Urinary bladder (tissue), 4 donors: Measurements from ENCODE around the gene MDGA2. TPM values are rescaled to one million over a fixed set of nuclear protein-coding genes. Genes with fewer than 3 reads are reported as not detected.
"Not testable (repeated sequence)": the region's sequence is repeated elsewhere in the genome, so short reads cannot be mapped to it uniquely, and the experiment has no call there.

ENCODE experiments used
- DNase-seq: peaks from one replicate; pipeline ENCODE4 v3.0.0-alpha.2; 2015; ENCODE audit errors: extremely low spot score
- H3K27ac ChIP-seq: one replicate; pipeline ENCODE4 v1.5.1; 2013; ENCODE audit warnings: low read depth, mild to moderate bottlenecking, moderate library complexity
- H3K36me3 ChIP-seq: one replicate; pipeline ENCODE4 v1.6.1; 2013; ENCODE audit warnings: mild to moderate bottlenecking, moderate library complexity; ENCODE audit not compliant: insufficient read depth
- H3K4me1 ChIP-seq: one replicate; pipeline ENCODE4 v1.6.1; 2013; ENCODE audit warnings: mild to moderate bottlenecking, moderate library complexity; ENCODE audit not compliant: insufficient read depth
- H3K4me3 ChIP-seq: one replicate; pipeline ENCODE4 v1.5.1; 2013; ENCODE audit warnings: low read depth, low read length
- WGBS: extraction: QIAGEN DNeasy Blood & Tissue Kit; methylation state at CpG from one replicate; pipeline ENCODE4 v1.1.7; 2013; 5-methylcytosine and 5-hydroxymethylcytosine counted together
- polyA plus RNA-seq: library from polyadenylated mRNA; stranded (reverse); fragments of 200-250 nt; gene quantifications from one replicate; pipeline ENCODE4 v1.2.3, GENCODE V29; 2013
- total RNA-seq: library from RNA; depleted of rRNA; stranded (reverse); fragments of >200 nt; gene quantifications from one replicate; pipeline ENCODE4 v1.2.3, GENCODE V29; 2014
- donor health status: healthy with polysubstance abuse.
- donor health status: healthy.

MDGA2 gene
- total and polyA plus RNA-seq, 2 donors: 0.15 to 6.1 TPM

DNA sequence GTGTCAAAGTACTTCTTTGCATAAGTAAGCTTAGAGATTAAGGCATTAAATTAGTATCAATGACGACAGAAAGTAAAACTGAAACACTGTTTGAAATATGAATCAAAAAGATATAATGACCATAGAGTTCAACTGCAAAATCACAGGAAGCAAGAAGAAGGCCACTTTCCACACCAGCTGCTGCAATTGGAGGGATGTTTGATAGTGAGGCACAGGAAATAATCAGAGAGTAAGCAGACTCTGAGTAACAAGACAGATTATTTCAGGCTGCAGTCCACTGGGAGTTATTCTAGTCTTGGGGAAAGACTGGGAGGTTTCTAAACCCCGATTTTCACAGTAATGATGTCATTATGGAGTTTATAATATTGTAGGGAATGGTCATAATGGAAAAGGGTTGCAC lies 12.9 kb downstream of the MDGA2 start:
- WGBS: 69% methylated on average over 2 of the region's 2 CpGs
- no peak for DNase-seq
- no peaks in the 10 kb centered on the region for H3K4me1 ChIP-seq
- H3K4me3 ChIP-seq: no peak overlapping the region
- no peak overlapping the region for H3K27ac ChIP-seq
- no peaks in the 10 kb centered on the region for H3K36me3 ChIP-seq

DNA sequence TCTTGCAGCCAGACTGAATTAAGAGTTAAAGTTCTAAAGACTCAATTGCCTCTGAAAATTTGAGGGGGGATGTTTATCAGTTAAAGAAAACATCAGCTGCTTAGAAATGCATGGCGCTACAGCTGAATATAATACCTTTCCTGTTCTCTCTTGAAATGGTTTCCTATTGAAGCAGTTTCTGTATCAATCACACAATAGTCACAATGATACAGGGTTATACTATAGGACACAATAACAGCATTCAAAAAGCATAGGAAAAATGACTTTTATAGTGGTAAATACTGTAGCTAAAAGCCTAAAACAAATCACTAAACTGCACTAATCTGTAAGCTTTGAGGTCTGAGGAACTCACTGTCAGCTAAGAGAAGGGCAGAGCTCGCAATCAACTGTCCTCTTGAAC lies 15.2 kb downstream of the MDGA2 start:
- 78% methylated on average over 2 of the region's 2 CpGs for WGBS
- DNase-seq: no peak
- Histone ChIP-seq H3K4me1 (no peaks in the 10 kb centered on the region), H3K4me3 (no peak overlapping the region), H3K36me3 (no peaks in the 10 kb centered on the region), H3K27ac (no peak overlapping the region)

GRCh38 chr14:47658041-47658440 lies 17.4 kb downstream of the MDGA2 start:
- no peak overlapping the region for H3K27ac ChIP-seq
- H3K4me3 ChIP-seq: no peak overlapping the region
- no peaks in the 10 kb centered on the region for H3K4me1 ChIP-seq
- whole genome bisulfite sequencing: 90% methylated on average over 1 of the region's 1 CpG
- no peaks in the 10 kb centered on the region for H3K36me3 ChIP-seq
- DNase-seq: no peak

DNA sequence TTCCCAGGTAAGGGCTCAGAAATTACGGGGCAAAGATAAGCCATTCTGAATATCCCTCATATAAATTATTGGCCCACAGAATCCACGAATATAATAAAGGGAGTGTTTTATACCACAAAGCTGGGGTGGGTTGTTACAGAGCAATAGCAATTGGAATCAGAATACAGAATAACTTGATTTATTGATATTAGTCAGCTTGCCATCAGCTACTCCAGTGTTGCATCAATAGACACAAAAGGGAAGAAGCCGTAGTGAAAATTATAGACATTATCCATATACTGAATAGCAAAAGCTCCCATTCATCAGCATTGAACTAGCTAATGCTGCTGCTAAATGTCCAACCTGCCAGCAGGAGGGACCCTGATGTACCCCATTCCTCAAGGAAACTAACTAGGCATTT lies 18.3 kb downstream of the MDGA2 start:
- Histone ChIP-seq H3K4me1 (no peaks in the 10 kb centered on the region), H3K27ac (no peak overlapping the region), H3K4me3 (no peak overlapping the region), H3K36me3 (no peaks in the 10 kb centered on the region)
- WGBS: 85% methylated on average over 3 of the region's 3 CpGs
- DNase-seq: no peak

- DNase-seq: no peak
- H3K4me3 ChIP-seq: no peak overlapping the region
- H3K4me1 ChIP-seq: no peaks in the 10 kb centered on the region
- H3K36me3 ChIP-seq: no peaks in the 10 kb centered on the region
- 89% methylated on average over 5 of the region's 5 CpGs for WGBS
- H3K27ac ChIP-seq: no peak overlapping the region
Measured at GRCh38 chr14:47651337-47651736, 24.1 kb downstream of the MDGA2 start.

GRCh38 chr14:47637753-47638152 lies 37.7 kb downstream of the MDGA2 start:
- 85% methylated on average over 3 of the region's 3 CpGs for WGBS
- Histone ChIP-seq H3K27ac (no peak overlapping the region), H3K36me3 (no peaks in the 10 kb centered on the region), H3K4me3 (no peak overlapping the region), H3K4me1 (no peaks in the 10 kb centered on the region)
- no peak for DNase-seq

DNA sequence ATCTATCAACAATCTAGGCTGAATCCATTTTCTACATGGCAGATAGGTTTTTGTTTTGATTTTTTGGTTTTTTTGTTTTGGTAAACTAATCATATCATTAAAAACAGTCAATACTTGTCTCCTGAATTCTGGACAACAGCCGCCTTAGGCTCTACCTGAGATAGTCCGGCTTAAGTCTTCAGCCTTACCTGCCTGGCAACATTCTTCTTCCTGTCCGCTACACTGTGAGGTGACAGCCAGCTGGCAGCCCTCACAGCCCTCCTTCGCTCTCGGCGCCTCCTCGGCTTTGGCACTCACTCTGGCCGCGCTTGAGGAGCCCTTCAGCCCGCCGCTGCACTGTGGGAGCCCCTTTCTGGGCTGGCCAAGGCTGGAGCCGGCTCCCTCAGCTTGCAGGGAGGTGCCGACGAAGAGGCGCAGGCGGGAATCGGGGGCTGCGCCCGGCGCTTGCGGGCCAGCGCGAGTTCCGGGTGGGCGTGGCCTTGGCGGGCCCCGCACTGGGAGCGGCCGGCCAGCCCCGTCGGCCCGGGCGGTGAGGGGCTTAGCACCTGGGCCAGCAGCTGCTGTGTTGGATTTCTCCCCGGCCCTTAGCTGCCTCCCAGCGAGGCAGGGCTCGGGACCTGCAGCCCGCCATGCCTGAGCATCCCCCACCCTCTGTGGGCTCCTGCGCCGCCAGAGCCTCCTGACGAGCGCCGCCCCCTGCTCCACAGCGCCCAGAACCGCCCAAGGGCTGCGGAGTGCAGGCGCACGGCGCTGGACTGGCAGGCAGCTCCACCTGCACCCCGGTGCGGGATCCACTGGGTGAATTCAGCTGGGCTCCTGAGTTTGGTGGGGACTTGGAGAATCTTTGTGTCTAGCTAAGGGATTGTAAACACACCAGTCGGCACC lies 49.0 kb downstream of the MDGA2 start:
- no peak overlapping the region for H3K27ac ChIP-seq
- no peak overlapping the region for H3K4me3 ChIP-seq
- no peak for DNase-seq
- WGBS: 97% methylated on average over 51 of the region's 51 CpGs
- H3K36me3 ChIP-seq: no peaks in the 10 kb centered on the region
- no peaks in the 10 kb centered on the region for H3K4me1 ChIP-seq

DNA sequence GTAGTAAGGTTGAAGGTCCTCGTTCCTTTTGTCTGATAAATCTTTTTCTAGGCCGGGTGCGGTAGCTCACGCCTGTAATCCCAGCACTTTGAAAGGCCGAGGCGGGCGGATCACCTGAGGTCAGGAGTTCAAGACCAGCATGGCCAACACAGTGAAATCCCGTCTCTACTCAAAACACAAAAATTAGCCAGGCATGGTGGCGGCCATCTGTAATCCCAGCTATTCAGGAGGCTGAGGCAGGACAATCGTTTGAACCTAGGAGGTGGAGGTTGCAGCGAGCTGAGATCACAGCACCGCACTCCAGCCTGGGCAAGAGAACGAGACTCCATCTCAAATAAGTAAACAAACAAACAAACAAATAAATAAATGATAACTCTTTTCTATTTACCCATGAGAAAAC lies 51.3 kb downstream of the MDGA2 start:
- not testable (repeated sequence) for H3K4me3 ChIP-seq, DNase-seq
- WGBS: 93% methylated on average over 13 of the region's 13 CpGs

GRCh38 chr14:47619392-47619791 lies 56.0 kb downstream of the MDGA2 start:
- no peak for DNase-seq
- Histone ChIP-seq H3K4me3 (no peak overlapping the region), H3K27ac (no peak overlapping the region), H3K36me3 (no peaks in the 10 kb centered on the region), H3K4me1 (no peaks in the 10 kb centered on the region)
- 77% methylated on average over 3 of the region's 3 CpGs for WGBS

More for the DNA sequence above, 51.3 kb downstream of the MDGA2 start:
- not testable (repeated sequence) for H3K36me3 ChIP-seq, H3K27ac ChIP-seq, H3K4me1 ChIP-seq

GRCh38 chr14:47606566-47606965 lies 68.8 kb downstream of the MDGA2 start:
- Histone ChIP-seq H3K36me3 (no peaks in the 10 kb centered on the region), H3K27ac (no peak overlapping the region), H3K4me1 (no peaks in the 10 kb centered on the region), H3K4me3 (no peak overlapping the region)
- DNase-seq: no peak
- 92% methylated on average over 3 of the region's 3 CpGs for WGBS

DNA sequence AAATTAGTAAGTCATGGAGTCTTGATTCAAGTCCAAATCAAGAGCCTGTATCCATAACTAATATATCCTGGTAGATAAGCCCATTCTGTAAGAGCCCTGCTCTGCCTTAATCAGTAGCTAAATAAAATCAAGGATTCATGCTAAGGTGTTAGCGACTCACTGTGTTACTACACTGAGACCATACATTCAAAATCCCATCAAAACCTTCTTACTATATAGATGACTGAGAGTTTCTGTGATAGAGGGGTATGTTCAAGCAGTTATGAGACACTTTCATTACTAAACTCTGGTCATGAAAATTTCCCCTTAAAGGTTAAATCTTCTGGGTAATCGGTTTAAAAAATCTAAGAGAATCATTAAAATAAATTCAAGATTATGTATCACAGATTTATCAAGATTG lies 78.5 kb downstream of the MDGA2 start:
- H3K36me3 ChIP-seq: no peaks in the 10 kb centered on the region
- 88% methylated on average over 2 of the region's 2 CpGs for WGBS
- H3K27ac ChIP-seq: no peak overlapping the region

GRCh38 chr14:47596232-47596631 lies 79.2 kb downstream of the MDGA2 start:
- no peak for DNase-seq
- Histone ChIP-seq H3K36me3 (no peaks in the 10 kb centered on the region), H3K4me3 (no peak overlapping the region), H3K27ac (no peak overlapping the region), H3K4me1 (no peaks in the 10 kb centered on the region)
- WGBS: 78% methylated on average over 3 of the region's 3 CpGs

More for the DNA sequence above, 78.5 kb downstream of the MDGA2 start:
- Histone ChIP-seq H3K4me1 (no peaks in the 10 kb centered on the region), H3K4me3 (no peak overlapping the region)
- DNase-seq: no peak

GRCh38 chr14:47595552-47595951 lies 79.9 kb downstream of the MDGA2 start:
- 93% methylated on average over 1 of the region's 1 CpG for whole genome bisulfite sequencing
- Histone ChIP-seq H3K4me1 (no peaks in the 10 kb centered on the region), H3K36me3 (no peaks in the 10 kb centered on the region), H3K4me3 (no peak overlapping the region), H3K27ac (no peak overlapping the region)
- DNase-seq: no peak

- Histone ChIP-seq H3K4me3 (no peak overlapping the region), H3K36me3 (no peaks in the 10 kb centered on the region), H3K27ac (no peak overlapping the region), H3K4me1 (no peaks in the 10 kb centered on the region)
- no peak for DNase-seq
- WGBS: 33% methylated on average over 2 of the region's 2 CpGs
Measured at GRCh38 chr14:47590767-47591495, 84.5 kb downstream of the MDGA2 start.
